GM12878 (cell line): Measurements from ENCODE around the gene PPP1R13B. TPM values are rescaled to one million over a fixed set of nuclear protein-coding genes. Genes with fewer than 3 reads are reported as not detected.

Experiments used
- ATAC-seq: fragments of 200-7000 bp; cut with Tn5 transposase; 3 replicates; pipeline ENCODE4 v1.9.1; 2020; ENCODE audit warnings: mild to moderate bottlenecking, moderate library complexity
- BruUV-seq: library from RNA; stranded (reverse); fragments of 400-500 nt; replicated peaks from 2 replicates; lab custom pipeline; 2021; lab: Mats Ljungman, UMichigan
- CTCF ChIA-PET: fragments of 300-600 bp; sonication (Branson Sonifier 250); formaldehyde crosslinking; extraction: SDS; loops from one replicate; lab custom pipeline; 2021; ENCODE audit warnings: inconsistent platforms; lab: Yijun Ruan, JAX
- POLR2A ChIA-PET: fragments of 350-600 bp; formaldehyde crosslinking; extraction: SDS; loops from one replicate; lab custom pipeline; 2021; ENCODE audit warnings: inconsistent platforms; lab: Charles Lee
- RAD21 ChIA-PET: fragments of 300-600 bp; sonication (Branson Sonifier 250); formaldehyde crosslinking; loops from one replicate; lab custom pipeline; 2023; ENCODE audit warnings: antibody characterized with exemption; ENCODE audit not compliant: unreplicated experiment; lab: Charles Lee
- SMC1A ChIA-PET: fragments of 300-600 bp; sonication (Branson Sonifier 250); formaldehyde crosslinking; loops from one replicate; lab custom pipeline; 2023; ENCODE audit not compliant: unreplicated experiment, uncharacterized antibody; lab: Charles Lee
- DNase-seq: peaks from one replicate; pipeline ENCODE4 v3.0.0-alpha.2; 2011; ENCODE audit warnings: low read depth, low spot score
- FAIRE-seq: peaks from 3 replicates; lab custom pipeline; 2011; peaks lifted over from hg19 to GRCh38; lab: Jason Lieb, UNC
- H2AFZ ChIP-seq: 2 replicates; pipeline ENCODE4 v1.6.0; 2011; ENCODE audit warnings: low read depth, low read length, control low read depth; ENCODE audit not compliant: control insufficient read depth
- H3K27ac ChIP-seq: 2 replicates; pipeline ENCODE4 v1.5.1; 2011; ENCODE audit warnings: control low read depth; ENCODE audit not compliant: control insufficient read depth, insufficient read depth
- H3K27me3 ChIP-seq, 2 experiments: replicated peaks in 1 of 2; 2 replicates each; pipeline versions ENCODE4 v1.6.0 to v1.6.1; 2011; ENCODE audit warnings: low read length in 1 of 2; ENCODE audit not compliant: control insufficient read depth in 2 of 2, insufficient read depth in 2 of 2
- H3K36me3 ChIP-seq, 2 experiments: 2 replicates each; pipeline ENCODE4 v1.5.1; 2011; ENCODE audit warnings: low read length in 1 of 2; ENCODE audit not compliant: control insufficient read depth in 2 of 2, insufficient read depth in 2 of 2
- H3K4me1 ChIP-seq: 2 replicates; pipeline ENCODE4 v1.6.1; 2011; ENCODE audit warnings: mild to moderate bottlenecking, low read length, moderate library complexity, mixed read lengths; ENCODE audit not compliant: control insufficient read depth, insufficient read depth
- H3K4me2 ChIP-seq: 2 replicates; pipeline ENCODE4 v1.6.0; 2011; ENCODE audit warnings: control low read depth; ENCODE audit not compliant: control insufficient read depth, insufficient read depth
- H3K4me3 ChIP-seq: fragments of 200-600 bp; sonication (generic); 2 replicates; pipeline ENCODE4 v1.5.1; 2016
- H3K79me2 ChIP-seq: 2 replicates; pipeline ENCODE4 v1.6.0; 2011; ENCODE audit warnings: low read length; ENCODE audit not compliant: control insufficient read depth, insufficient read depth
- H3K9ac ChIP-seq: 2 replicates; pipeline ENCODE4 v1.8.0; 2011; ENCODE audit warnings: low read length, control low read depth, mixed read lengths; ENCODE audit not compliant: control insufficient read depth, insufficient read depth
- H3K9me3 ChIP-seq: replicated peaks from 3 replicates; pipeline ENCODE4 v1.5.1; 2011; ENCODE audit warnings: mild to moderate bottlenecking, low read length; ENCODE audit not compliant: control insufficient read depth, insufficient read depth
- H4K20me1 ChIP-seq: 2 replicates; pipeline ENCODE4 v1.6.0; 2011; ENCODE audit not compliant: control insufficient read depth, insufficient read depth
- EED ChIP-seq: sonication (generic); IDR thresholded peaks from 2 replicates; pipeline ENCODE4 v1.6.1; 2016; ENCODE audit warnings: antibody characterized with exemption, low read depth
- FOS ChIP-seq: IDR thresholded peaks from 3 replicates; pipeline ENCODE4 v1.6.1; 2011; ENCODE audit warnings: borderline replicate concordance; ENCODE audit not compliant: insufficient read length; ENCODE audit errors: extremely low read depth
- FOXM1 ChIP-seq: IDR thresholded peaks from 2 replicates; pipeline ENCODE4 v1.6.1; 2012; ENCODE audit warnings: low read depth, mild to moderate bottlenecking, inconsistent platforms, low read length, moderate library complexity
- HDGF ChIP-seq: fragments of 450-650 bp; IDR thresholded peaks from 2 replicates; pipeline ENCODE4 v1.6.1; 2016; ENCODE audit warnings: antibody characterized with exemption
- IRF4 ChIP-seq: IDR thresholded peaks from 2 replicates; pipeline ENCODE4 v1.6.1; 2011; ENCODE audit warnings: low read depth, low read length
- MXI1 ChIP-seq: fragments of 150-350 bp; IDR thresholded peaks from 2 replicates; pipeline ENCODE4 v1.6.1; 2011; ENCODE audit warnings: low read depth, mild to moderate bottlenecking, inconsistent platforms, low read length, improper control_type of control experiment
- NBN ChIP-seq: fragments of 450-650 bp; IDR thresholded peaks from 2 replicates; pipeline ENCODE4 v1.6.1; 2016
- NKRF ChIP-seq: fragments of 450-650 bp; conservative IDR thresholded peaks from 2 replicates; pipeline ENCODE4 v1.6.1; 2017; ENCODE audit warnings: mild to moderate bottlenecking, moderate library complexity
- PML ChIP-seq: IDR thresholded peaks from 2 replicates; pipeline ENCODE4 v1.6.1; 2012; ENCODE audit warnings: low read length, inconsistent platforms
- POLR2AphosphoS2 ChIP-seq: IDR thresholded peaks from 2 replicates; pipeline ENCODE4 v1.6.1; 2011; ENCODE audit warnings: low read depth, mild to moderate bottlenecking, low read length, improper control_type of control experiment, moderate library complexity
- YY1 ChIP-seq: IDR thresholded peaks from 2 replicates; pipeline ENCODE4 v1.6.1; 2011; ENCODE audit warnings: low read depth, mild to moderate bottlenecking, low read length
- WGBS: methylation state at CpG from one replicate; pipeline ENCODE4 v1.1.6; 2016; ENCODE audit warnings: low lambda C conversion rate; ENCODE audit not compliant: insufficient replicate concordance, insufficient coverage; ENCODE audit errors: missing lambda C conversion rate; 5-methylcytosine and 5-hydroxymethylcytosine counted together
- in situ Hi-C: fragments of 300-500 bp; cut with MboI; formaldehyde crosslinking; loops from 9 replicates; pipeline ENCODE4 v1.14.3; 2018; ENCODE audit warnings: mixed read lengths
- intact Hi-C: fragments of 100-400 bp; cut with micrococcal nuclease; formaldehyde crosslinking; loops from one replicate; pipeline ENCODE4 v1.14.2; 2022; ENCODE audit not compliant: unreplicated experiment
- polyA plus RNA-seq, 11 experiments: library from polyadenylated mRNA; depleted of rRNA in 4 of 11; unstranded in 6 of 11; stranded (reverse) in 5 of 11; fragments of >200 nt; fragmentation: Nextera tagmentation in 4 of 11; fragmentation: Illumina TruSeq in 1 of 11; extraction: Ambion mirVana in 4 of 11; extraction: Trizol in 1 of 11; gene quantifications; 1 replicate in 1 of 11; 2 replicates in 10 of 11; pipeline versions ENCODE4 v1.2.1 to v1.2.3, GENCODE V29; 2011 to 2016; ENCODE audit warnings: inconsistent platforms in 2 of 11, missing spikeins in 2 of 11, low read depth in 1 of 11
- total RNA-seq, 4 experiments: library from RNA; depleted of rRNA in 3 of 4; stranded (reverse); fragments of >200 nt in 3 of 4; fragmentation: Illumina TruSeq in 1 of 4; extraction: Trizol in 1 of 4; gene quantifications; 2 replicates each; pipeline versions ENCODE4 v1.2.1 to v1.2.3, GENCODE V29; 2013 to 2021
- TF ChIP-seq, protein P1 (sequence below): fragments of 450-650 bp; IDR thresholded peaks from 2 replicates; pipeline ENCODE4 v1.6.1; 2017; ENCODE audit warnings: antibody characterized with exemption, mild to moderate bottlenecking, moderate library complexity
- TF ChIP-seq, protein P2 (sequence below): IDR thresholded peaks from 2 replicates; pipeline ENCODE4 v1.6.1; 2011; ENCODE audit warnings: borderline replicate concordance, low read depth, mild to moderate bottlenecking, moderate library complexity, low read length; ENCODE audit not compliant: insufficient read depth, poor library complexity, severe bottlenecking
- TF ChIP-seq, protein P3 (sequence below): IDR thresholded peaks from 2 replicates; pipeline ENCODE4 v1.6.1; 2012; ENCODE audit warnings: low read depth, low read length, improper control_type of control experiment

PPP1R13B gene
- total and polyA plus RNA-seq, 10 of the 15 experiments (the other 5 are each of a cell fraction or from before 2014, with no cell fraction given): 0.16 to 8.1 (median 3.2) TPM

DNA sequence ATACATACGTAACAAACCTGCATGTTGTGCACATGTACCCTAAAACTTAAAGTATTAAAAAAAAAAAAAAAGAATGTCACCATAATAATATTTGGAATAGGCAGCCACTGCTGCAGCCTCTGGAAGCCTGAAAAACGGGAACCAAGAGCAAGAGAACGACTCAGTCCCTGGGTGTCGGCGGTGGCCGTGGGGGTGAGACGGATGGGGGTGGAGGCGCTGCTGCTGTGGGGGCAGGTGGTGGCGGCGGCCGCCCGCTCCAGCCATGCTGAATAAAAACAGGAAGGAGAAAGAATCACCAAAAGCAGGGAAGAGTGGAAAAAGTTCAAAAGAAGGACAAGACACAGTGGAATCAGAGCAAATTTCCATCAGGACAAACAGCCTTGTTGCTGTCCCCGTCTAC, 84.8 kb downstream of the PPP1R13B start (continued):
- TF ChIP-seq, protein P1, sequence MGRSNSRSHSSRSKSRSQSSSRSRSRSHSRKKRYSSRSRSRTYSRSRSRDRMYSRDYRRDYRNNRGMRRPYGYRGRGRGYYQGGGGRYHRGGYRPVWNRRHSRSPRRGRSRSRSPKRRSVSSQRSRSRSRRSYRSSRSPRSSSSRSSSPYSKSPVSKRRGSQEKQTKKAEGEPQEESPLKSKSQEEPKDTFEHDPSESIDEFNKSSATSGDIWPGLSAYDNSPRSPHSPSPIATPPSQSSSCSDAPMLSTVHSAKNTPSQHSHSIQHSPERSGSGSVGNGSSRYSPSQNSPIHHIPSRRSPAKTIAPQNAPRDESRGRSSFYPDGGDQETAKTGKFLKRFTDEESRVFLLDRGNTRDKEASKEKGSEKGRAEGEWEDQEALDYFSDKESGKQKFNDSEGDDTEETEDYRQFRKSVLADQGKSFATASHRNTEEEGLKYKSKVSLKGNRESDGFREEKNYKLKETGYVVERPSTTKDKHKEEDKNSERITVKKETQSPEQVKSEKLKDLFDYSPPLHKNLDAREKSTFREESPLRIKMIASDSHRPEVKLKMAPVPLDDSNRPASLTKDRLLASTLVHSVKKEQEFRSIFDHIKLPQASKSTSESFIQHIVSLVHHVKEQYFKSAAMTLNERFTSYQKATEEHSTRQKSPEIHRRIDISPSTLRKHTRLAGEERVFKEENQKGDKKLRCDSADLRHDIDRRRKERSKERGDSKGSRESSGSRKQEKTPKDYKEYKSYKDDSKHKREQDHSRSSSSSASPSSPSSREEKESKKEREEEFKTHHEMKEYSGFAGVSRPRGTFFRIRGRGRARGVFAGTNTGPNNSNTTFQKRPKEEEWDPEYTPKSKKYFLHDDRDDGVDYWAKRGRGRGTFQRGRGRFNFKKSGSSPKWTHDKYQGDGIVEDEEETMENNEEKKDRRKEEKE: no peak
- TF ChIP-seq YY1 (no peak), EED (no peak), FOS (no peak), MXI1 (no peak)

DNA sequence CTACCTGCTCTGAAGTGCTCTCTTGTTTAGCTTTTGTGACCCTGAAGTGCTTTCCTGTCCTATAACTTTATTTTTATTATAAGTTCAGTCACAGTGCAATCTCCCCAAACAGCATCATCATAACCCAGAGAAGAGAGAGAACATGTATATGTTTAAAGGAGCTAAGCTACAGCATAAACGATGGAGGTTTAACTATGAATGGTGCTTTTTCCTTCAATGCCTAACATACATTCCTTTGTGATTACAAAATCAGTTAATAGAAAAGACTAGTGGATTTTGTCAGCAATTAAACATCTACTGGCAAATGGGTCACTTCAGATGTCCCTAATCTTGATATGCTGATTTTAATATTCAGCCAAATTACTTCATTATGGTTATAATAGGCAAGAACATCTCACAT, 85.3 kb downstream of the PPP1R13B start:
- ChIA-PET RAD21 (no interaction called here), POLR2A (no interaction called here), SMC1A (no interaction called here), CTCF (no interaction called here)
- no peak overlapping the region for H3K4me2 ChIP-seq
- intact Hi-C loops: no loop called here
- H3K9ac ChIP-seq: no peak overlapping the region
- H4K20me1 ChIP-seq: no peaks in the 10 kb centered on the region
- in situ Hi-C loops: no loop called here
- H2AFZ ChIP-seq: no peak overlapping the region
- no peaks in the 10 kb centered on the region for H3K36me3 ChIP-seq
- H3K27me3 ChIP-seq: no peaks in the 10 kb centered on the region
- peaks cover 11% of the 10 kb centered on the region for H3K4me1 ChIP-seq
- WGBS: 90% methylated on average over 1 of the region's 1 CpG
- DNase-seq (no peak), FAIRE-seq (no peak), ATAC-seq (no peak)
- BruUV-seq: no TSS peak
- no peaks in the 10 kb centered on the region; the same call in 2 of the 3 replicates for H3K9me3 ChIP-seq
- no peak overlapping the region for H3K4me3 ChIP-seq
- no peak overlapping the region for H3K27ac ChIP-seq
- H3K79me2 ChIP-seq: no peaks in the 10 kb centered on the region
- TF ChIP-seq IRF4: no peak
- TF ChIP-seq, protein P2, sequence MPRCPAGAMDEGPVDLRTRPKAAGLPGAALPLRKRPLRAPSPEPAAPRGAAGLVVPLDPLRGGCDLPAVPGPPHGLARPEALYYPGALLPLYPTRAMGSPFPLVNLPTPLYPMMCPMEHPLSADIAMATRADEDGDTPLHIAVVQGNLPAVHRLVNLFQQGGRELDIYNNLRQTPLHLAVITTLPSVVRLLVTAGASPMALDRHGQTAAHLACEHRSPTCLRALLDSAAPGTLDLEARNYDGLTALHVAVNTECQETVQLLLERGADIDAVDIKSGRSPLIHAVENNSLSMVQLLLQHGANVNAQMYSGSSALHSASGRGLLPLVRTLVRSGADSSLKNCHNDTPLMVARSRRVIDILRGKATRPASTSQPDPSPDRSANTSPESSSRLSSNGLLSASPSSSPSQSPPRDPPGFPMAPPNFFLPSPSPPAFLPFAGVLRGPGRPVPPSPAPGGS: no peak
- TF ChIP-seq, protein P3, sequence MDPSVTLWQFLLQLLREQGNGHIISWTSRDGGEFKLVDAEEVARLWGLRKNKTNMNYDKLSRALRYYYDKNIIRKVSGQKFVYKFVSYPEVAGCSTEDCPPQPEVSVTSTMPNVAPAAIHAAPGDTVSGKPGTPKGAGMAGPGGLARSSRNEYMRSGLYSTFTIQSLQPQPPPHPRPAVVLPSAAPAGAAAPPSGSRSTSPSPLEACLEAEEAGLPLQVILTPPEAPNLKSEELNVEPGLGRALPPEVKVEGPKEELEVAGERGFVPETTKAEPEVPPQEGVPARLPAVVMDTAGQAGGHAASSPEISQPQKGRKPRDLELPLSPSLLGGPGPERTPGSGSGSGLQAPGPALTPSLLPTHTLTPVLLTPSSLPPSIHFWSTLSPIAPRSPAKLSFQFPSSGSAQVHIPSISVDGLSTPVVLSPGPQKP: no peak
- TF ChIP-seq HDGF: no peak
- no peak for TF ChIP-seq FOXM1
- no peak for TF ChIP-seq NBN
- TF ChIP-seq POLR2AphosphoS2: no peak
- TF ChIP-seq NKRF: no peak
- no peak for TF ChIP-seq PML
